Epithelial cell of proximal tubule (primary cell): ENCODE measurements around the gene NAA60. TPM values are rescaled to one million over a fixed set of nuclear protein-coding genes. Genes with fewer than 3 reads are reported as not detected.

Source experiments
- DNase-seq: peaks from one replicate; pipeline ENCODE4 v3.0.0-alpha.2; 2011; ENCODE audit warnings: low read depth
- H3K4me3 ChIP-seq: 2 replicates; pipeline ENCODE4 v1.5.1; 2011; ENCODE audit warnings: low read depth, mild to moderate bottlenecking, low read length
- total RNA-seq: library from RNA; depleted of rRNA; stranded (reverse); fragments of >200 nt; gene quantifications from 2 replicates; pipeline ENCODE4 v1.2.3, GENCODE V29; 2015
- TF ChIP-seq, protein P1 (sequence below): conservative IDR thresholded peaks from 2 replicates; pipeline ENCODE4 v1.5.1; 2012; ENCODE audit warnings: low read depth, mild to moderate bottlenecking, low read length

Gene NAA60
- total RNA-seq, 1 donor from 2014 or later, result 19.4 TPM

- H3K4me3 ChIP-seq, result no peak overlapping the region
- no peak for DNase-seq
- TF ChIP-seq, protein P1, sequence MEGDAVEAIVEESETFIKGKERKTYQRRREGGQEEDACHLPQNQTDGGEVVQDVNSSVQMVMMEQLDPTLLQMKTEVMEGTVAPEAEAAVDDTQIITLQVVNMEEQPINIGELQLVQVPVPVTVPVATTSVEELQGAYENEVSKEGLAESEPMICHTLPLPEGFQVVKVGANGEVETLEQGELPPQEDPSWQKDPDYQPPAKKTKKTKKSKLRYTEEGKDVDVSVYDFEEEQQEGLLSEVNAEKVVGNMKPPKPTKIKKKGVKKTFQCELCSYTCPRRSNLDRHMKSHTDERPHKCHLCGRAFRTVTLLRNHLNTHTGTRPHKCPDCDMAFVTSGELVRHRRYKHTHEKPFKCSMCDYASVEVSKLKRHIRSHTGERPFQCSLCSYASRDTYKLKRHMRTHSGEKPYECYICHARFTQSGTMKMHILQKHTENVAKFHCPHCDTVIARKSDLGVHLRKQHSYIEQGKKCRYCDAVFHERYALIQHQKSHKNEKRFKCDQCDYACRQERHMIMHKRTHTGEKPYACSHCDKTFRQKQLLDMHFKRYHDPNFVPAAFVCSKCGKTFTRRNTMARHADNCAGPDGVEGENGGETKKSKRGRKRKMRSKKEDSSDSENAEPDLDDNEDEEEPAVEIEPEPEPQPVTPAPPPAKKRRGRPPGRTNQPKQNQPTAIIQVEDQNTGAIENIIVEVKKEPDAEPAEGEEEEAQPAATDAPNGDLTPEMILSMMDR, result no peak
Measured at GRCh38 chr16:3413730-3414379, 29.6 kb upstream of the NAA60 start.

GRCh38 chr16:3431779-3432219, 11.7 kb upstream of the NAA60 start:
- no peak for DNase-seq
- TF ChIP-seq, protein P1, result no peak
- H3K4me3 ChIP-seq, result peak overlapping the region; percentile 9

DNA sequence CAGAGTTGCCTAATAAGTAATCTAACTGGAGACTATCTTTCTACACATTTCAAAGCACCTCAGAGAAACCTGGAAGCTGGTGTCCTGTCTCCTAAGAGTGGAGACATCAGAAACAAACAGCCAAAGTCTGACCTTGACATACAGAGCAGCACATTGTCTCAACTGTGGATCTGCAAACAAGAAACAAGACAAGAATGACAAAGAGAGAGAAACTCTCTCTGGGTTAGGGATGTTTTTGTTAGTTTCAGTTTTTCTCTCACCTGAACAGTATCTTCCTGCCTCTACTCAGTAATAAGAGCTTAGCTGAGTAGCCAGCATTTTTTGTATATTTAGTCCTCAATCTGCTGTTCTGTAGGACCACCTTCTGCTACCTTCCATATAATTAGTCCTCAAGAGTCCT, 9.1 kb upstream of the NAA60 start:
- H3K4me3 ChIP-seq, result no peak overlapping the region
- DNase-seq, result no peak
- TF ChIP-seq, protein P1, result no peak

DNA sequence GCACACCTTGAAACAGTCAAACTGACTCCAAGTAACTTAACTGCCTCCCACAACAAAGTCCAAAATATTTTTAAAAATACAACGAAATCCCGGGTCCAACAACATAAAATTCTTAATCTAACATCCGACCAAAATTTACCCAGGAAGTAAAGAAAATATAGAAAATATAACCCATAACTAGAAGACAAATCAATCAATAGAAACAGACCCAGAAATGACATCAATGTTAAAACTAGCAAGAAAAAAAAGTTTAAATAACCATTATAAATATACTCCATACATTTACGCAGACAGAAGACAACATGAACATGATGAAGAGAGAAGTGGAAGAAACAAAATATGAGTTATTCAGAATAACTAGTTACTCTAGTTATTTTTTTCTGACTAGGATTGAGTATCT, 3.8 kb upstream of the NAA60 start:
- no peak overlapping the region for H3K4me3 ChIP-seq
- no peak for DNase-seq
- TF ChIP-seq, protein P1, result no peak

GRCh38 chr16:3444032-3444388, 530 bp downstream of the NAA60 start:
- DNase-seq, result no peak
- H3K4me3 ChIP-seq, result peak overlapping the region; percentile 62
- TF ChIP-seq, protein P1, result no peak

DNA sequence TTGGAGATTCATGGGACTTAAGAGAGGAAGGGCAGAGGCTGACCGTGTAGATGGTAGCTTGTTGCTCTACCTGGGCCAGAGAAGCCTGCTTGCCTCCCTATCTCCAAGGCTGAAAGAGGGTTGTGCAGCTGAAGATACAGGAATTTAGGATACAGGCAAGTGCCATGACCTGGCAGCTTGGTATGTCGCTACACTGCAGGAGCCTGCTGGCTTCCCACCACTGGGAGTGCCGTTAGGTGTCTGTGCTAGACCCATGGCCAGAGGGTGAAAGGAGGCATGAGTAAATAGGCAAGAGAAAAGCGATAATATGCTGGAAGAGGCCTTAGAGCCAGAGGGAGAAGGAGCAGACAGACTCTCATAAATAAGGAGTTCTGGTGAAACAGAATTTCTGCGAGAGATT, 10.6 kb downstream of the NAA60 start:
- TF ChIP-seq, protein P1, result no peak
- no peak overlapping the region for H3K4me3 ChIP-seq
- DNase-seq, result no peak

DNA sequence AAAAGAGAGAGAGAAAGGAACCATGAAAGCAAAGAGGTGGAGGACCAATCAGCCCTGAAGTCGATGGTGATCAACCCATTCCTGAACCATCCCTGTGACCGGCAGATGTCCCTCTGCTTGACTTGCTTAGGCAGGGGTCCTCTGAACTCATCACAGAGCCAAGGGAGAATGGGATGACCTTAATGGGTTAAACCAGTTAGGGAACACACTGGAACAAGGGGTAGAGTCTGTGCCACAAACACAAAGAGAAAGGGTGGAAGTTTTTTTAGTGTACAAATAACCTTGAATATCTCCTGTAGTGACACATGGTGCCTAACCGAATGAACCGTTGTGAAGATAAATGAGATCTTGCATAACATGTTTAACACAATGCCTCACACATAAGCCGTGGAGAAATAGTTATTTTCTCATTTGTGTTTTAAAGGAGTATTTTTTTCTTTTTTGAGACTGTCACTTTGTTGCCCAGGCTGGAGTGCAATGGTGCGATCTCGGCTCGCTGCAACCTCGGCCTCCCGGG, 11.2 kb downstream of the NAA60 start:
- DNase-seq, result no peak
- TF ChIP-seq, protein P1, result no peak
- no peak overlapping the region for H3K4me3 ChIP-seq
